Neural cell (in vitro differentiated cells): Measurements from ENCODE around the gene DCAF16.

Experiments
- CTCF ChIP-seq: fragments of 450-650 bp; IDR thresholded peaks from 2 replicates; pipeline ENCODE4 v1.5.1; 2014; ENCODE audit warnings: antibody characterized with exemption, mild to moderate bottlenecking, moderate library complexity; ENCODE audit not compliant: poor library complexity, severe bottlenecking
- EP300 ChIP-seq: fragments of 450-650 bp; conservative IDR thresholded peaks from 2 replicates; pipeline ENCODE4 v1.6.1; 2014; ENCODE audit warnings: antibody characterized with exemption, mild to moderate bottlenecking, moderate library complexity; ENCODE audit not compliant: poor library complexity, severe bottlenecking

DNA sequence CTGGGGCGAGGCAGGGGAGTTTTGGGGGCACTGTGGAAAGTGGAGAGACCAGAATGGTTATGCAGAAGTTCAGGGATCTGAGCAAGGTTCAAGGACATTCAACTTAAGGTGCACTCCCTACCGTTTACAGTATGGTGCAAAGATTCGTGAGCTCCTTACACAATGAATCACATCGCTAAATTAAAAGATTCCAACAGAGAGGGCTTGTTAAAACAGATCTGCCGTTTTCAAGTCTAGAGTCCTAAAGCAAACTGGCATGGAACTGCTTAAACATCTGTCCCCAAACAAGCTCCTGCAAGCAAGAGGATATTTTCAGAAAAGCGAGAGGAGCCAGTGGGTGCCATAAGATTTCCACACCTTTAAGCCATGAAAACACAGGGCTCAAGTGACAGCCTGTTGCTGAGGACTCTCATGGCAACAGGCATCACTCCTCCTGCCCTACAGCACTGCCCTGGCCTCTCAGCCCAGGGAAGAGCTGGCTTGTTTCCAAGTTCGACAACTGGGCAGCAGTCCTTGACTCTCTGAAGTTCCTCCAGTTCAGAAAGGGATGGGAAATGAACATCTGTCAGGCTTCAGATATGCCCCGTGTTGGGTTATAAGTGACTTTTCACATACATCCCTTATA is 39.2 kb downstream of the DCAF16 start:
- TF ChIP-seq CTCF: no peak
- no peak for TF ChIP-seq EP300
